Panc1 (cell line): ENCODE data around the gene CAAP1. TPM values are rescaled to one million over a fixed set of nuclear protein-coding genes. Genes with fewer than 3 reads are reported as not detected.

ENCODE experiments used
- ATAC-seq: fragments of 200-7000 bp; cut with Tn5 transposase; 2 replicates; pipeline ENCODE4 v1.9.1; 2020; ENCODE audit warnings: mild to moderate bottlenecking, moderate library complexity
- BruUV-seq: library from RNA; stranded (reverse); fragments of 400-500 nt; replicated peaks from 2 replicates; lab custom pipeline; 2021; lab: Mats Ljungman, UMichigan
- CTCF ChIA-PET: fragments of 300-600 bp; sonication (Branson Sonifier 250); formaldehyde crosslinking; loops from one replicate; lab custom pipeline; 2022; ENCODE audit warnings: antibody characterized with exemption; lab: Charles Lee
- POLR2A ChIA-PET: fragments of 300-600 bp; sonication (Branson Sonifier 250); formaldehyde crosslinking; loops from one replicate; lab custom pipeline; 2022; ENCODE audit warnings: antibody characterized with exemption; lab: Charles Lee
- DNase-seq: peaks from one replicate; pipeline ENCODE4 v3.0.0-alpha.2; 2010; ENCODE audit warnings: low read depth, low spot score
- H3K27ac ChIP-seq: 2 replicates; pipeline ENCODE4 v1.5.1; 2011; ENCODE audit warnings: mild to moderate bottlenecking, low read length, inconsistent platforms
- H3K27me3 ChIP-seq: fragments of 200-500 bp; sonication (Bioruptor generic); 2 replicates; pipeline ENCODE4 v1.6.0; 2014; ENCODE audit warnings: low read length, inconsistent platforms; ENCODE audit not compliant: control insufficient read depth, insufficient read depth
- H3K36me3 ChIP-seq: fragments of 200-500 bp; sonication (Bioruptor generic); 2 replicates; pipeline ENCODE4 v1.5.1; 2014; ENCODE audit warnings: inconsistent platforms, mild to moderate bottlenecking, low read length, moderate library complexity; ENCODE audit not compliant: control insufficient read depth, insufficient read depth
- H3K4me1 ChIP-seq: 2 replicates; pipeline ENCODE4 v1.5.1; 2011; ENCODE audit warnings: inconsistent platforms, mild to moderate bottlenecking, low read length, moderate library complexity; ENCODE audit not compliant: control insufficient read depth, insufficient read depth
- H3K4me3 ChIP-seq, 2 experiments: 2 replicates each; pipeline ENCODE4 v1.5.1; 2011 to 2012; ENCODE audit warnings: low read depth in 2 of 2, low read length in 2 of 2, mild to moderate bottlenecking in 2 of 2, inconsistent platforms in 1 of 2, moderate library complexity in 1 of 2
- H3K9me3 ChIP-seq: fragments of 200-500 bp; sonication (Bioruptor generic); 2 replicates; pipeline ENCODE4 v1.5.1; 2014; ENCODE audit warnings: low read depth, mild to moderate bottlenecking, inconsistent platforms, low read length, moderate library complexity; ENCODE audit not compliant: control insufficient read depth, insufficient read depth
- POLR2AphosphoS5 ChIP-seq: IDR thresholded peaks from 2 replicates; pipeline ENCODE4 v1.6.1; 2012; ENCODE audit warnings: mild to moderate bottlenecking, low read depth, low read length, moderate library complexity
- SIN3A ChIP-seq: IDR thresholded peaks from 2 replicates; pipeline ENCODE4 v1.6.1; 2012; ENCODE audit warnings: low read depth, mild to moderate bottlenecking, low read length, moderate library complexity, borderline replicate concordance; ENCODE audit not compliant: insufficient read depth
- TCF7L2 ChIP-seq: IDR thresholded peaks from 2 replicates; pipeline ENCODE4 v1.6.1; 2011; ENCODE audit warnings: mild to moderate bottlenecking, low read depth, low read length, inconsistent platforms
- in situ Hi-C: cut with HindIII; loops from 2 replicates; pipeline ENCODE4 v1.10.0; 2016; ENCODE audit warnings: low sequenced_read_pairs, low pct_unique_long_range_greater_than_20kb
- intact Hi-C: fragments of 100-400 bp; cut with micrococcal nuclease; formaldehyde crosslinking; loops from one replicate; pipeline ENCODE4 v1.10.0; 2022; ENCODE audit not compliant: unreplicated experiment
- total RNA-seq: library from RNA; stranded (reverse); gene quantifications from one replicate; pipeline ENCODE4 v1.2.1, GENCODE V29; 2021; ENCODE audit not compliant: unreplicated experiment
- TF ChIP-seq, protein P1 (sequence below), 2 experiments: IDR thresholded peaks; 2 replicates each; pipeline ENCODE4 v1.6.1; 2011 to 2012; ENCODE audit warnings: low read depth in 2 of 2, control low read depth in 1 of 2, low read length in 1 of 2, mild to moderate bottlenecking in 1 of 2, moderate library complexity in 1 of 2; ENCODE audit not compliant: insufficient read depth in 1 of 2
- TF ChIP-seq, protein P2 (sequence below): fragments of 450-650 bp; IDR thresholded peaks from 2 replicates; pipeline ENCODE4 v1.5.1; 2017; ENCODE audit warnings: mild to moderate bottlenecking

Gene CAAP1
- total RNA-seq, 1 experiment from 2014 or later: 7.2 TPM

DNA sequence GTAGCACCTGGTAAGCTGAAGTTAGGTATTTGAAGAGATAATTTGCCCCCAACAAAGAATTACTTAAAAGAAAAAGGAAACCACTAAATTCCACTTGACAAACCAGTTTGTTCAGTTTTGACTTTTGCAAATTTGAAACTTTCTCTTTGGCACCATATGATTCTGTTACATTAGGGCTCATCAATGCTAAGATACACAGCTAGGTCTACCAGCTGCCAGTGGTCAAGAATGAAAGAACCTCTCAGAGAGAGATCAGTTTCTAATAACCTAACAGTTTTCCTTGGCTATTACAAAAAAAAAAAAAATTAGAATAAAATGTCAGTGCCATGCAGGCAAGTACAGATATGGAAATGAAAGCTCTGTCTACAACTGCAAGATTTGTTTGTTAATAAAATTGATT lies 92.3 kb downstream of the CAAP1 start:
- no peak for ATAC-seq

GRCh38 chr9:26791274-26791673 lies 101.3 kb downstream of the CAAP1 start:
- no peaks in the 10 kb centered on the region for H3K27me3 ChIP-seq
- BruUV-seq: no TSS peak
- in situ Hi-C loops (no loop called here), intact Hi-C loops (no loop called here)
- no peaks in the 10 kb centered on the region for H3K9me3 ChIP-seq
- no peak for ATAC-seq
- TF ChIP-seq SIN3A: no peak
- TF ChIP-seq POLR2AphosphoS5: no peak
- TF ChIP-seq TCF7L2: no peak
- TF ChIP-seq, protein P1, sequence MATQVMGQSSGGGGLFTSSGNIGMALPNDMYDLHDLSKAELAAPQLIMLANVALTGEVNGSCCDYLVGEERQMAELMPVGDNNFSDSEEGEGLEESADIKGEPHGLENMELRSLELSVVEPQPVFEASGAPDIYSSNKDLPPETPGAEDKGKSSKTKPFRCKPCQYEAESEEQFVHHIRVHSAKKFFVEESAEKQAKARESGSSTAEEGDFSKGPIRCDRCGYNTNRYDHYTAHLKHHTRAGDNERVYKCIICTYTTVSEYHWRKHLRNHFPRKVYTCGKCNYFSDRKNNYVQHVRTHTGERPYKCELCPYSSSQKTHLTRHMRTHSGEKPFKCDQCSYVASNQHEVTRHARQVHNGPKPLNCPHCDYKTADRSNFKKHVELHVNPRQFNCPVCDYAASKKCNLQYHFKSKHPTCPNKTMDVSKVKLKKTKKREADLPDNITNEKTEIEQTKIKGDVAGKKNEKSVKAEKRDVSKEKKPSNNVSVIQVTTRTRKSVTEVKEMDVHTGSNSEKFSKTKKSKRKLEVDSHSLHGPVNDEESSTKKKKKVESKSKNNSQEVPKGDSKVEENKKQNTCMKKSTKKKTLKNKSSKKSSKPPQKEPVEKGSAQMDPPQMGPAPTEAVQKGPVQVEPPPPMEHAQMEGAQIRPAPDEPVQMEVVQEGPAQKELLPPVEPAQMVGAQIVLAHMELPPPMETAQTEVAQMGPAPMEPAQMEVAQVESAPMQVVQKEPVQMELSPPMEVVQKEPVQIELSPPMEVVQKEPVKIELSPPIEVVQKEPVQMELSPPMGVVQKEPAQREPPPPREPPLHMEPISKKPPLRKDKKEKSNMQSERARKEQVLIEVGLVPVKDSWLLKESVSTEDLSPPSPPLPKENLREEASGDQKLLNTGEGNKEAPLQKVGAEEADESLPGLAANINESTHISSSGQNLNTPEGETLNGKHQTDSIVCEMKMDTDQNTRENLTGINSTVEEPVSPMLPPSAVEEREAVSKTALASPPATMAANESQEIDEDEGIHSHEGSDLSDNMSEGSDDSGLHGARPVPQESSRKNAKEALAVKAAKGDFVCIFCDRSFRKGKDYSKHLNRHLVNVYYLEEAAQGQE (IDR thresholded peaks at IDR 0.05; ENCODE audit: insufficient read depth in 1 of 2, low read depth in 2 of 2, low read length in 1 of 2): no peak
- TF ChIP-seq, protein P2, sequence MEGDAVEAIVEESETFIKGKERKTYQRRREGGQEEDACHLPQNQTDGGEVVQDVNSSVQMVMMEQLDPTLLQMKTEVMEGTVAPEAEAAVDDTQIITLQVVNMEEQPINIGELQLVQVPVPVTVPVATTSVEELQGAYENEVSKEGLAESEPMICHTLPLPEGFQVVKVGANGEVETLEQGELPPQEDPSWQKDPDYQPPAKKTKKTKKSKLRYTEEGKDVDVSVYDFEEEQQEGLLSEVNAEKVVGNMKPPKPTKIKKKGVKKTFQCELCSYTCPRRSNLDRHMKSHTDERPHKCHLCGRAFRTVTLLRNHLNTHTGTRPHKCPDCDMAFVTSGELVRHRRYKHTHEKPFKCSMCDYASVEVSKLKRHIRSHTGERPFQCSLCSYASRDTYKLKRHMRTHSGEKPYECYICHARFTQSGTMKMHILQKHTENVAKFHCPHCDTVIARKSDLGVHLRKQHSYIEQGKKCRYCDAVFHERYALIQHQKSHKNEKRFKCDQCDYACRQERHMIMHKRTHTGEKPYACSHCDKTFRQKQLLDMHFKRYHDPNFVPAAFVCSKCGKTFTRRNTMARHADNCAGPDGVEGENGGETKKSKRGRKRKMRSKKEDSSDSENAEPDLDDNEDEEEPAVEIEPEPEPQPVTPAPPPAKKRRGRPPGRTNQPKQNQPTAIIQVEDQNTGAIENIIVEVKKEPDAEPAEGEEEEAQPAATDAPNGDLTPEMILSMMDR: no peak
- no peak overlapping the region for H3K4me3 ChIP-seq
- H3K27ac ChIP-seq: no peak overlapping the region
- ChIA-PET POLR2A (no interaction called here), CTCF (no interaction called here)
- DNase-seq: no peak
- H3K4me1 ChIP-seq: no peaks in the 10 kb centered on the region
- H3K36me3 ChIP-seq: no peaks in the 10 kb centered on the region

More for the DNA sequence above, 92.3 kb downstream of the CAAP1 start:
- in situ Hi-C loops: no loop called here
- Histone ChIP-seq H3K27ac (no peak overlapping the region), H3K4me1 (no peaks in the 10 kb centered on the region), H3K4me3 (no peak overlapping the region), H3K27me3 (no peaks in the 10 kb centered on the region), H3K36me3 (no peaks in the 10 kb centered on the region), H3K9me3 (no peaks in the 10 kb centered on the region)
- DNase-seq: no peak
- TF ChIP-seq TCF7L2 (no peak), SIN3A (no peak), POLR2AphosphoS5 (no peak)
- TF ChIP-seq, protein P1 (IDR thresholded peaks at IDR 0.05; ENCODE audit: insufficient read depth in 1 of 2, low read depth in 2 of 2, low read length in 1 of 2): no peak
- TF ChIP-seq, protein P2: no peak
- ChIA-PET CTCF (no interaction called here), POLR2A (no interaction called here)
- BruUV-seq: no TSS peak
- intact Hi-C loops: no loop called here

Other genes with a start within 250 kb of the CAAP1 start
- gene PLAA, start 54.4 kb upstream of the CAAP1 start, total RNA-seq: 13.3 TPM
- 6.0 TPM for gene IFT74, start 63.6 kb upstream of the CAAP1 start, total RNA-seq
- not detected for gene LRRC19, start 112.9 kb upstream of the CAAP1 start, total RNA-seq
- not detected for gene TEK, start 216.4 kb upstream of the CAAP1 start, total RNA-seq